ENCODE results near the gene RSKR.
"Not testable (repeated sequence)": the region's sequence is repeated elsewhere in the genome, so short reads cannot be mapped to it uniquely, and the experiment has no call there.

RSKR gene

DNA sequence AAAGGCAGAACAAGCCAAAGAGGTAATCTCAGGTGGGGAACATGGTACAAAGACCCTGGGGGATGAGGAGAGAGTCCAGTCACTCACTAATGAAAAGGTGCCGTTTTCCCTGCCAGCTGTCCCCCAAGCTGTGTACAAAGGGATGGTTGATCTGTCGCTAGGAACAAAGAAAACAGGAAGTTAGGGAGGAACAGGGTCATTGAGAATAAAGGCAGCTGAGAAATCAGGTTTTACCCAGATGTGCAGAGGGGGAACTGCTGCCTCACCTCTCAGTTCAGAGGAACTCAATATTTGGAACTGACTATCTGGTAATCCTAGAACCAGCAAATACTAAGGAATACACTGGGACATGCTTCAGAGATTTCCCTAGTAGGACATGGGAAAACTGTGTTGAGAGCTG, 1.5 kb downstream of the RSKR start:
- Mint-ChIP-seq H3K36me3 (peaks cover 65 to 68% of the 10 kb centered on the region in 2 donors), H3K4me1 (peaks cover 40 to 50% of the 10 kb centered on the region in 2 donors), H3K9me3 (no peaks in the 10 kb centered on the region), H3K27ac (no peak overlapping the region), H3K4me3 (no peak overlapping the region), H3K27me3 (no peaks in the 10 kb centered on the region)
- DNase-seq, result no peak
- peak in 1 of 2 donors; percentile 22 for ATAC-seq (replicated peaks)

- peaks cover 47 to 60% of the 10 kb centered on the region in 2 donors for H3K36me3 Mint-ChIP-seq
- DNase-seq (no peak), ATAC-seq (replicated peaks) (no peak)
- H3K27me3 Mint-ChIP-seq, result no peaks in the 10 kb centered on the region
- peaks cover 29 to 34% of the 10 kb centered on the region in 2 donors for H3K4me1 Mint-ChIP-seq
- H3K4me3 Mint-ChIP-seq, result no peak overlapping the region
- H3K27ac Mint-ChIP-seq, result no peak overlapping the region
- H3K9me3 Mint-ChIP-seq, result no peaks in the 10 kb centered on the region
These were observed 3.6 kb downstream of the RSKR start for GRCh38 chr17:28610376-28610775.

GRCh38 chr17:28604031-28604430, 10.0 kb downstream of the RSKR start:
- Mint-ChIP-seq H3K36me3 (peaks cover 12 to 28% of the 10 kb centered on the region in 2 donors), H3K4me1 (peaks cover 7 to 12% of the 10 kb centered on the region in 2 donors)
- DNase-seq; H3K27me3 Mint-ChIP-seq; H3K27ac Mint-ChIP-seq; H3K4me3 Mint-ChIP-seq; H3K9me3 Mint-ChIP-seq; ATAC-seq (replicated peaks): not testable (repeated sequence)

DNA sequence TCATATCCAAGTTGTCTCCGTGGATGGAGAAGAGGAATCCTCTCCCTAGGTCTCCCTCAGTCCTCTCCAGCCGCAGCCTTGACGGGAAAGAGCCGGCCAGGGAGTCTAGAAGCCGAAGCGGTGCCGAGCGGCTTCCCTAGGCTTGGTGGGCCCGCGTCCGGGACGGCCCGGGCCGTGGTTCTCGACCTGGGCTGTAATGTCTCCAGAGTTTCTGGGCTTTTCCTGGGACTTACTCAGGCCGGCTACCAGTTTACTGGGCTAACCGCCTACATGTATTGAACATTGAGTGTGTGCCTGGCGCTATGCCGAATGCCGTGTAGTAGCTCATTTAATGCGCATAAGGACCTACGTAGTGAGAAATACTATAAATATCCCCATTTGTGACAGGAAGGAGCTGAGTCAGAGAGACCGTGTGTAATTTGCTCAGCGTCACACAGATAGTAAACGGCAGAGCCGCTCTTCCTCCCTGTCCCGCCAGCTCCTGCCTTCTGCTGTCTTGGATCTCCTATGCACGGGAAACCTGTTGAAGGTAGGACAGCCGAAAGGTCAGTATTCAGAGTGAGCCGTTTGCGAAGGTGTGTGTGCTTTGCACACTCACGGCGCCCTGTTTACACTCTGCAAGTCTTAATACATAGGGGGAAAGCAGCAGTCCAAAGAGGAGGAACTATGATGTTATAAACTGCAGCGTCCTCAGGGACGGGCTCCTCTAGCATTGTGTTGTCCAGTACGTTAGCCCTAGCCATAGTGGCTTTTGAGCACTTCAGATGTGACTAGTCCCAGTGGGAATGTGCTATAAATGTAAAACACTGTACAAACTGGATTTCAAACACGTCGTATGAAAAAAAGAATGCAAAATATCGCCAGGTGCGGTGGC, 14.4 kb downstream of the RSKR start:
- ATAC-seq (replicated peaks), result peak; percentile 75 to 80
- peak overlapping the region; percentile 91 to 97 for H3K4me3 Mint-ChIP-seq

DNA sequence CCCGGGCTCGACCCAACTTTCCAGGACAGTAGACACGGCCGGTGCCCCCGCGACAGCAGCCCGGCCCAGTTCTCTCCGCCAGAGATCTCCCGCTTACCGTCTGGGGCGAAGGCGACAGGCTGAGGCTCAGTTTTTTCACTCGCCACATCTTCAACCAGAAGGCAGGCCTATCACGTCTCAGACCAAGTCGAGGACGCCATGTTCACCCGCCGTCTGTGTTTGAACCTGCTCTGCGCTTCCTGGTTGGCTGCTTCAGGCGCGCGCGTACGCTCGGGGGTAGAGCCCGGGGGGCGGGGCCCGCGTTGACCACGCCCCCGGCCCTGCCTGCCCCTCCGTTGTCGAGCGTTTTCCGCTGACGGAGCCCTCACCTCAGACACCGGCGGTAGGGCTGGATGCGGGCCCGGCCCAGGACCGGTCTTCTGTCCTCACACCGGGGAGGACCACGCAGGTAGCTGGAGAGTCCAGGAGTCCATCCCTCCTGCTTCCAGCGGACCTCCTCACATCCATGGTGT, 15.1 kb downstream of the RSKR start, which contains the start of gene SPAG5:
Gene SPAG5 (minus strand): TSS at position 227 of the 512 bp plus-strand sequence. CDS start 79 bp downstream, at position 148.
- Mint-ChIP-seq H3K4me3 (peak within 1 kb of the TSS; percentile 91 to 97), H3K9me3 (no peaks in the 10 kb centered on the region), H3K36me3 (peaks cover 0 to 13% of the 10 kb centered on the region in 2 donors), H3K27me3 (no peaks in the 10 kb centered on the region), H3K27ac (peak within 1 kb of the TSS; percentile 95), H3K4me1 (peaks cover 16 to 31% of the 10 kb centered on the region in 2 donors)
- ATAC-seq (replicated peaks) (peak; percentile 89 to 94), DNase-seq (peak; percentile 92)

More for the DNA sequence above, 14.4 kb downstream of the RSKR start:
- Mint-ChIP-seq H3K27ac (peak overlapping the region; percentile 95), H3K36me3 (peaks cover 3 to 16% of the 10 kb centered on the region in 2 donors), H3K4me1 (peaks cover 17 to 31% of the 10 kb centered on the region in 2 donors), H3K27me3 (no peaks in the 10 kb centered on the region), H3K9me3 (no peaks in the 10 kb centered on the region)
- peak; percentile 59 for DNase-seq

- Mint-ChIP-seq H3K4me1 (peaks cover 16 to 31% of the 10 kb centered on the region in 2 donors), H3K4me3 (peak overlapping the region; percentile 91 to 97), H3K27ac (peak overlapping the region; percentile 95), H3K36me3 (peaks cover 0 to 9% of the 10 kb centered on the region in 2 donors), H3K27me3 (no peaks in the 10 kb centered on the region), H3K9me3 (no peaks in the 10 kb centered on the region)
- ATAC-seq (replicated peaks) (no peak), DNase-seq (no peak)
These were observed 15.6 kb downstream of the RSKR start for GRCh38 chr17:28598389-28598788.

GRCh38 chr17:28597606-28598383, 16.2 kb downstream of the RSKR start:
- Mint-ChIP-seq H3K27ac (peak overlapping the region; percentile 95), H3K4me3 (peak overlapping the region; percentile 91 to 97), H3K36me3 (peaks cover 0 to 8% of the 10 kb centered on the region in 2 donors), H3K27me3 (no peaks in the 10 kb centered on the region), H3K9me3 (no peaks in the 10 kb centered on the region), H3K4me1 (peaks cover 16 to 31% of the 10 kb centered on the region in 2 donors)
- DNase-seq (no peak), ATAC-seq (replicated peaks) (no peak)

DNA sequence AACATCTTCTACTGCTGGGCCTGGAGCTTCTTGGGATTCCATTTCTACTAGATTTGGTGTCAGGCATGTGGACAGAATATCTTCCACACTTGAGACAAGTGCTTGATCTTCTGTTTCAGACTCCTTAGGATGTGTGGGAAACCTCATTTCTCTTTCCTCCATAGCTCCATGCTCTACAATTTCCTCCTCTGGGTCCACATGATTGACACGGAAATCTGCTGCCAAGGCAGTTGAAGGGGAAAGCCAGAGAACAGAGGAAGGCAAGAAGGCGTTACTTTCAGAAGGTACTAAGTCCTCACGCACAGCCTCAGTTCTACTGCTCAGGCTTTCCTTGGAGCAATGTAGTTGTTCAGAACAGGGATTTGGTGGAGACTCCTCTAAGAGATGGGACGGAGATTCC, 21.7 kb downstream of the RSKR start:
- Mint-ChIP-seq H3K9me3 (no peaks in the 10 kb centered on the region), H3K27ac (no peak overlapping the region), H3K36me3 (peaks cover 20 to 23% of the 10 kb centered on the region in 2 donors)

GRCh38 chr17:28585851-28586250, 28.1 kb downstream of the RSKR start:
- no peaks in the 10 kb centered on the region for H3K9me3 Mint-ChIP-seq
- H3K36me3 Mint-ChIP-seq, result peaks cover 20 to 22% of the 10 kb centered on the region in 2 donors

More for the DNA sequence above, 21.7 kb downstream of the RSKR start:
- Mint-ChIP-seq H3K4me3 (no peak overlapping the region), H3K27me3 (no peaks in the 10 kb centered on the region), H3K4me1 (peaks cover 0 to under 1% of the 10 kb centered on the region in 2 donors)
- ATAC-seq (replicated peaks) (no peak), DNase-seq (no peak)

DNA sequence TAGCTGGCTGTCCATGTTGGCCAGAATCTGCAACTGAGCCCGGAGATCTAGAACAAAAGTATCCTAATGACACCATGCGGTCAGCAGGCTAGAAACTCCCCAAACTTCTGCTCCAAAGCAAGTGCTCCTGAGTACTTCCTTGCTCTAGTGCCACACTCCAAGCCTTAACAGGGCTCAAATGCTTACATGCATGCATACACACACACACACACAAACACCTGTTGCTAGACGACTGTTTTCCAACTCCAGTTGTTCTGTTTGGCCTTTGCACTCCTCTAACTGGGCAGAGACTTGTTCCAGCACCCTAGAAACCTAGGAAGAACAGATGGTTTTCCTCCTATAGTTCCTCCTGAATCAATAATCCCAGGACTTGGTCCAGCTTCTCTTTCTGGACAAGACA, 29.6 kb downstream of the RSKR start:
- Mint-ChIP-seq H3K27ac (no peak overlapping the region), H3K9me3 (no peaks in the 10 kb centered on the region), H3K36me3 (peaks cover 25 to 30% of the 10 kb centered on the region in 2 donors), H3K4me3 (no peak overlapping the region), H3K27me3 (no peaks in the 10 kb centered on the region), H3K4me1 (no peaks in the 10 kb centered on the region)
- ATAC-seq (replicated peaks) (no peak), DNase-seq (no peak)

More at GRCh38 chr17:28585851-28586250, 28.1 kb downstream of the RSKR start:
- H3K4me3 Mint-ChIP-seq, result no peak overlapping the region
- H3K27ac Mint-ChIP-seq, result no peak overlapping the region
- no peak for DNase-seq
- H3K4me1 Mint-ChIP-seq, result no peaks in the 10 kb centered on the region
- no peaks in the 10 kb centered on the region for H3K27me3 Mint-ChIP-seq
- no peak for ATAC-seq (replicated peaks)

DNA sequence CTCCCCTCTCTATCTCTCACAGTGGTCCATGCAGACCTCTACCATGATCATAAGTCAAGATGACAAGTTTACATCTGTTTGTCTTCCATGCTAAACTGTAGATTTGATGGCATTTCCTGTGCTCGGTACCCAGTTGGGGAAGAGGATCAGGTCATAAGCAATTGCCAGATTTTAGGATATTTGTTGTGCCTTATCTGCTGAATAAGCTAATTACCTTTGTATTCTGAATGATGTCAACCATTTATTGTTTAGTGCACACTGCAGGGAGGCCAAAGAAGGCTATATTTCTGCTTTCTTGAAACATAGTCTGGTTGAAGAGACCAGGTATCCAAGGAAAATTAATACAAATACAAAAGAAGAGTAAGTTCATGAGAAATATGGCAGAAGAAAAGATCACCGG, 31.5 kb downstream of the RSKR start:
- Mint-ChIP-seq H3K4me1 (no peaks in the 10 kb centered on the region), H3K36me3 (peaks cover 25 to 26% of the 10 kb centered on the region in 2 donors), H3K27ac (no peak overlapping the region), H3K4me3 (no peak overlapping the region), H3K27me3 (no peaks in the 10 kb centered on the region), H3K9me3 (no peaks in the 10 kb centered on the region)
- ATAC-seq (replicated peaks) (no peak), DNase-seq (no peak)

GRCh38 chr17:28580959-28581358, 33.0 kb downstream of the RSKR start:
- Mint-ChIP-seq H3K4me3 (no peak overlapping the region), H3K4me1 (peaks cover 9 to 15% of the 10 kb centered on the region in 2 donors), H3K27me3 (no peaks in the 10 kb centered on the region), H3K36me3 (peaks cover 23 to 30% of the 10 kb centered on the region in 2 donors), H3K27ac (no peak overlapping the region), H3K9me3 (no peaks in the 10 kb centered on the region)
- ATAC-seq (replicated peaks), result no peak
- DNase-seq, result no peak

GRCh38 chr17:28579526-28579925, 34.5 kb downstream of the RSKR start:
- H3K36me3 Mint-ChIP-seq, result peaks cover 20 to 22% of the 10 kb centered on the region in 2 donors
- no peaks in the 10 kb centered on the region for H3K9me3 Mint-ChIP-seq
- ATAC-seq (replicated peaks) (no peak), DNase-seq (no peak)
- no peak overlapping the region for H3K4me3 Mint-ChIP-seq
- H3K27me3 Mint-ChIP-seq, result no peaks in the 10 kb centered on the region
- no peak overlapping the region for H3K27ac Mint-ChIP-seq
- H3K4me1 Mint-ChIP-seq, result peaks cover 11 to 20% of the 10 kb centered on the region in 2 donors
